ENCODE data around the gene UBE2I.
A peak's percentile ranks its signal among the peaks of the same experiment; 100 is the strongest.
"Not testable (repeated sequence)": the region's sequence is repeated elsewhere in the genome, so short reads cannot be mapped to it uniquely, and the experiment has no call there.

The UBE2I gene

GRCh38 chr16:1308977-1309885 lies at the start of gene UBE2I:
UBE2I (plus strand) TSS chr16:1309636; CDS start chr16:1314031, 4,395 bp downstream.
- peak; percentile 94 for DNase-seq

GRCh38 chr16:1259760-1260068 lies 49.7 kb upstream of the UBE2I start:
- no peak for DNase-seq

GRCh38 chr16:1260101-1260680 lies 49.2 kb upstream of the UBE2I start:
- DNase-seq: no peak

- no peak for DNase-seq
These were observed 48.1 kb upstream of the UBE2I start for GRCh38 chr16:1261131-1261892.

- DNase-seq: no peak
These were observed 47.1 kb upstream of the UBE2I start for GRCh38 chr16:1262210-1262845.

GRCh38 chr16:1262846-1263221 lies 46.6 kb upstream of the UBE2I start:
- DNase-seq: no peak

GRCh38 chr16:1263591-1264344 lies 45.7 kb upstream of the UBE2I start:
- no peak for DNase-seq

- DNase-seq: no peak
These were observed 44.9 kb upstream of the UBE2I start for GRCh38 chr16:1264345-1265089.

- no peak for DNase-seq
These were observed 44.3 kb upstream of the UBE2I start for GRCh38 chr16:1265090-1265630.

GRCh38 chr16:1265826-1266225 lies 43.6 kb upstream of the UBE2I start:
- DNase-seq: no peak

GRCh38 chr16:1269418-1269817 lies 40.0 kb upstream of the UBE2I start:
- DNase-seq: not testable (repeated sequence)

- no peak for DNase-seq
These were observed 38.1 kb upstream of the UBE2I start for GRCh38 chr16:1271380-1271723.

- peak; percentile 86 for DNase-seq
These were observed 37.6 kb upstream of the UBE2I start for GRCh38 chr16:1271724-1272413.

GRCh38 chr16:1272453-1273198 lies 36.8 kb upstream of the UBE2I start:
- DNase-seq: no peak

GRCh38 chr16:1273816-1274215 lies 35.6 kb upstream of the UBE2I start:
- no peak for DNase-seq

- DNase-seq: no peak
These were observed 34.7 kb upstream of the UBE2I start for GRCh38 chr16:1274767-1275166.

GRCh38 chr16:1275791-1276579 lies 33.5 kb upstream of the UBE2I start:
- DNase-seq: no peak

- no peak for DNase-seq
These were observed 32.9 kb upstream of the UBE2I start for GRCh38 chr16:1276580-1276878.

- DNase-seq: no peak
These were observed 32.3 kb upstream of the UBE2I start for GRCh38 chr16:1277151-1277598.
